Stimulated activated CD8-positive, alpha-beta memory T cell treated with anti-CD3 and anti-CD28 coated beads, Interleukin-7, amount 100 ng/mL, for 24 hours (primary cell): ENCODE data around the gene TTC13.
"Not testable (repeated sequence)": the region's sequence is repeated elsewhere in the genome, so short reads cannot be mapped to it uniquely, and the experiment has no call there.

Source experiments
- DNase-seq: peaks from one replicate; pipeline ENCODE4 v3.0.0-alpha.2; 2020; ENCODE audit warnings: low read depth

TTC13 gene

DNA sequence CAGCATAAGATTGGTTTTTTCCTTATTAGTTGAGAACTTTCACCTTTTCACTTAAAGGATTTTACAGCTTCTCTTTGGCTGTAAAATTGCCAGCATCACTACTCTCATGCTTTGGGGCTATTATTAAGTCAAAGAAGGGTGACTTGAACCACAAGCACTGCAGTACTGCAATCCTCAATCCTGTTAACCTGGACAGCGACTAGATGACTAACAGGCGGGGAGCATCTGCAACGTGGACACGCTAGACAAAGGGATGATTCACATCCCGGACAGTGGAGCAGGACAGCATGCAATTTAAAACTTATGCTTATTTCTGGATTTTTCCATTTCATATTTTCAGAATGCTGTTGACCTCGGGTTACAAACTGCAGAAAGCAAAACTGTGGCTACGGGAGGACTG is 8.3 kb upstream of the TTC13 start:
- DNase-seq = no peak

DNA sequence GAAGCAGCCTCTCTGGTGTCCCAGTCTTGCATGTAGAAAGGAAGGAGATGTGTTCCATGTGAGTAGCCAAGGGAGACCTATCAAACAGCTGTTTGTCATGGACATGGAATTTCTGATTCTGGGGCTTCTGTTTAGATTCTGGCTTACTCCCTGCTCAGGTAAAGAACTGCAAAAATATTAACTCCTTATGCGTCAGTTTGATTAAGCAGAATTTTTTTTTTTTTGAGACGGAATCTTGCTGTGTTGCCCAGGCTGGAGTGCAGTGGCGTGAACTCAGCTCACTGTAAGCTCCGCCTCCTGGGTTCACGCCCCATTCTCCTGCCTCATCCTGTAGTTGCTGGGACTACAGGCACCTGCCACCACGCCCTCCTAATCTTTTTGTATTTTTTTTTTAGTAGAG is 7.0 kb upstream of the TTC13 start:
- DNase-seq = no peak

DNA sequence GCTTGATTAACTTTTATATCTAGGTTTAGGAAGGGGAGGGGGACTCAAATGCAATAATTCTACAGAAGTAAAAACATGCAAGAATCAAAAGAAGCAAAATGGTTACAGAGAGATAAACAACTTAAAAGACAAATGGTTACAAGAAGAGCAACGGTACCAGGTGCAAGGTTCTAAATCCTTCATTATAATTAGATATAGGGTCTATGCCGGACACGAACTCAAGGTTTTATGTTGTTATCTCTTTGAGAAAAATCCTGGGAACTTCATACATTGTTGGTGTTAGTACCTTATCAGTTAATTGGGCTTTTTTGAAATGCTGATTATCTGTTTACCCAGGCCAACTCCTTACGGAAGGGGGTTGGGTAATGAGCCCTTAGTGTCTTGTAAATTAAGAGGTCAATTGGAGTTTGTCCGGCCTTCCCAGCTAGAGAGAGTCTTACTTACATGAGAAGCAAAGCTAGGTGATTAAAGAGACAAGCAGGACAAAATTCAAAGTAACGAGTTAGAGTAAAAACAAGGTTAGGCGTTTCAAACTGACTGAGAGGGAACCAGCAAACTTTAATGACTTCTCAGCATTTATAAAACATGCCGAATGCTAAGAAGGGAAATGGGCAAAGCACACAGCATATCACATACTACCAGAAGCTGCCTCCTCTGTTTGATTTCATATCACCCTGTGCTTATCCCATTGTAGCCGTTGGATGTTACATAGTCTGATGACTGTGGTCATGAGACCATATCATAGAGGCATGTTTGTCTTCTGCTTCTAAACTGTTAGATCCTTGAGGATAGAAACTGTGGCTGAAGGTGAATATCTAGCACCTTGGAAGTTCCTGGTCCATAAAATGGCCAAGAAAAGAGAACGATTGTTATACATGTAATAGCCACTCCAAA is 6.2 kb upstream of the TTC13 start:
- DNase-seq = not testable (repeated sequence)

DNA sequence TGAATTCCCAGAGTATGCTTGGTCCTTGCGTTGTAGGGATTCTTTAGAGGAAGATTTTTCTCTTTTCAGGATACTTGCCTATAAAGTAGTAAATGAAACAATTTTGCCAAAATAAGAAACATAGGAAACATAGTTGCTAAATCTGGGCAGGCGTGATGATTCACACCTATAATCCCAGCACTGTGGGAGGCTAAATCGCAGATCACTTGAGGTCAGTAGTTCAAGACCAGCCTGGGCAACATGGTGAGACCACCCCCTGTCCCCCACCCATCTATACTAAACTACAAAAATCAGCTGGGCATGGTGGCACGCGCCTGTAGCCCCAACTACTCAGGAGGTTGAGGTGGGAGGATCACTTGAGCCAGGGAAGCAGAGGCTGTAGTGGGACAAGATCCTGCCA is 5.2 kb upstream of the TTC13 start:
- DNase-seq = no peak

DNA sequence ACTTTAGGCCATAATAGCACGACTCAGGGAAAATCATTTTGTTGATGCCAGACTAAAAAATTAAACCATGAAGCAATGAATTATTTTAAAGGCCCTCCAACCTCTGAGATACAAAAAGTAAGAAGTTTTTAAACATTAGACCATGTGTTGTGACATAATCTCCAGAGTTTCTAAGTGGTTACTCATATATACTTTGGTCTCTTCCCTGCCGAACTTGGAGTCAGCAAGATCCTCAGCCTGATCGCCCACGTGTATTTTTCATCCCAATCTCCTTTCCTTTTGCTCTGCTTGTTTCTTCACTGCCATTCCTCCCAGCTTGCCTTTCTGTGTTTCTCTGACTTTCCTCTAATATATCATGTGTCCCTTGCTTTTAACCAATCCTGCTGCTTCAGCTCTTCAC is 4.0 kb upstream of the TTC13 start:
- no peak for DNase-seq

DNA sequence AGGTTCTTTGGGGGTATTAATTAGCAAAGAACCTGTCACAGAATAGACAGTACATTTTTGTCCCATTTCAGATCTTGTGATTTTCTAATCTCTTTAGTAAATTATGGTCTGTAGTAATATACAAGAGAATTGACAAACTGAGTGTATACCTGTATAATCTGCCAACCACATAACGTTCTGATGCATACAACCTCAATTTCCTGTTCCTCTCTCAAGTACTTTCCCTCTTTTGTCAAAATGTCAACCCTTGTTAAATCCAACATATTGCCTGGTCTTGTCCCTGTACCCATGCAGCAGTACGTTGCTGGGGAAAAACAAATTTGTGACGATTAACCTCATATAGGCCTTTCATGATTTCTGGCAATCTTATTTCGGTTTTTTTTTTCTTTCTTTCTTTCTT is 1.3 kb upstream of the TTC13 start:
- no peak for DNase-seq

DNA sequence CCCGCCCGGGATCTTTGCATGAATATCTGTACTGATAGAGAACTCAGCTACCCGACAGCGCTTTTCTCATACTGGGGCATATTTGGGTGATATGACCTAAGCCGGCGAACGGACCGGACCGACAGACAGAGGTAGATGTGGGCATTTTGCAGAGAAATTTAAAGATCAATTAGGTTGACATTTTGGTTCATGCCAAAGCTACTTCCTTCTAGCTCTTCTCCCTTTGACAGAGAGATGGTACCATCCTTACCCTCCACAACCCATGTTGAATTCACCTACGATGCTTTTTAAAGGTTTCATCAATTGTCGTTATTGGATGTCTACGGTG is 692 bp upstream of the TTC13 start:
- no peak for DNase-seq

DNA sequence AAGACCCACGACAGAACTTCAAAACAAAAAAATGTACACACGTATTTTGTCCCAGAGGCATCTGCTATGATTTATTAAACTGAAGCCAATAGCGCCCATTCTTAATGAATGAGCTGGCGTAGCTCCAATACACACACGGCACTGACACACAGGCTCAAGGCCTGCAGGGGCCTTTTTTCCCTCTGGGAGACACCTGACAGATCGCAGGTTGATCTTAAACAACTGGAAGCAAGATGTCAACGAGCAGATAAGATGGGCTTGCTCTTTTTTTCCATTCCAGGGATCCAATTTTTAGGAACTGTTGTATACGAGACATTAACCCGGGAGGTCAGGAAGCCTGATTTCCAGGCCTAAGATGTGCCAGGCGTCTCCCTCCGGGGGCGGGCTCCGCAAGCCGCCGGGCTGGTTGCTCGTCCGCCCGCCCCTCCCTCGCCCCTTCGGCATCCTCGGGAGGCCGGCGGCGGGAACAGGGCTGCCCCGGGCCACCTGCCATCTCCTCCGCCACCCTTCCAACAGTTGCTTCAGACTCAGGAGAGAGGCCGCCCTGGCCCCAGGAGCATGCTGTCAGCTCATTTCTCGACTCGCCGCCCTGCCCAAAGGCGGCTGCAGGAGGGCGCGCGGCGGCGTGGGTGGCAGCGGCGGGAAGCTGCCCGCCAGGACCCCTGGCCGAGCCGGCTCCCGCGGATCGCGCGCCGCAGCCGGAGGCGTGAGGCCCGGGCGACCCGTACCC is 735 bp downstream of the TTC13 start:
- peak; percentile 3 for DNase-seq

DNA sequence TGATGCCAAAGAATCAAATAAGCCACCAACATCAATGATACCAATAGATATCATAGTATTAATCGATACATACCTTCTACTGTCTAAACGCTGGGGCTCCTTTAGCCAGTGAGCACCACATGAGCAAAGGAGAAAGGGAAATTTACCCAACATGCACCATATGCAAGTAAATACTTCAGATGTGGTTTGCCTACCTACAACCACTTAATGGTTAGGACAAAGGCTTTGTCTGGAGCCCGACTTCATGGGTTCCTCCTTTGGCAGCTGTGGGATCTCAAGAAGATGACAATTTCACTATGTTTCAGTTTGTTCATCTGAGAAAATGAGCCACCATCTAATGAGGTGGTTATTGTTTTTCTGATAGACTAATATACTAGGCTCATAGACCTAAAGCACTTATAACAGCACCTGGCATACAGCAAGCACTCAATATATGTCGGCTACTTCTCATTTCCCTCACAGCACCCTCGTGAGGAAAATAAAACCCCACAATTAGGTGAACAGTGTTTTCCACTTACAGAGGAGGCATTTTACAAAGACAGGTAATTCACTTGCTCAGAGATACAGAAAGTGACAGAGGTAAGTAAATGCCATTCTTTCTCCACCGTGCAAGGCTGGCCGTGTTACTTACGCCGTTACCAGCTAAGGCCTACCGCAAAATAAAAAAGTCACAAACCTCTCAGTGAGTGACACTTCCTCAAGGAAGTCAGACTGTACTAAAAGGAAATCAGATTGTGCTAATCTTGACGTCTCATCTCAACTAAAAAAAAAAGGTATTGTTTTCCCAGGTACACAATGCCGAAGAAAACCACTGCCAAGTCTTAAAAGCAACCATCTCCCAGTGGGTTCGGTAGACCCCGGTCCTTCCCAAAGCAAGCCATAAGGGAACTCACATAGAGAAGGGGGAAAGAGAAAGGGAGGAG is 1.6 kb downstream of the TTC13 start:
- no peak for DNase-seq

DNA sequence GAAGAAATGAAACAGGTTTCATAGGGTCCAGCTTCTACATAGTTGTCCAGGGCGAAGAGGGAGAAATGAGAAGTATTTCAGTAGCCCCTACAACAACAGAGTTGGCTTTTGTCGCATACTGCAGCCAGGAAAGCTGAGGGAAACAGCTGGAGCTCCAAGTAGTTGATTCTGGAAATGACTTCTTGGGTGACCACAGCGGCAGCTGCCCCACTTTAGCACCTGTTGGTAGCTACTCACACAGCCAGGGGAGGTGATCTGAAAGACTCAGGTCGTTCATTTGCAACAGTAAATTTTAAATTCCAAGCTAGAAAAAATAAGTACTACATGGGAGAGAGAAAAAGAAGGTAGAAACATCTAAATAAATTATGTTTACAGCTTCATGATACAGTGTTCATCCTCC is 2.3 kb downstream of the TTC13 start:
- no peak for DNase-seq

DNA sequence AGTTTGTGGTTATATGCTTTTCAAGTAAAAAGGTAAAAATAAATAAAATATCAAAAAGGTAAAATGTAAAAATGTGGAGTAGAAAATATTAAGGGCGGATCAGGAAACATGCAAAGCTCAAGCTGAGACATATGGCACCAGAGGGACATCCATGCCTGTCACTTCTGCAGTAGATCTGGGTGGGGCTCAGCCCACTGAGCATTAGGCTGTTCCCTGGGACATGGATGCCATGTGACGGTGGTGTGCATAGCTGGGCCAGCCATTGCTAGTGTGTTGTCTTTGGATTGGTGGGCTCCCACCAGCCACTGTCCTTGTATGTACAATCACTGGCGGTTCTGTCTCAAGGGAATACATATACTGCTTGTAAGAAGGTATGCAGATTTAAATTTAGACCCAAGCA is 3.0 kb downstream of the TTC13 start:
- no peak for DNase-seq

DNA sequence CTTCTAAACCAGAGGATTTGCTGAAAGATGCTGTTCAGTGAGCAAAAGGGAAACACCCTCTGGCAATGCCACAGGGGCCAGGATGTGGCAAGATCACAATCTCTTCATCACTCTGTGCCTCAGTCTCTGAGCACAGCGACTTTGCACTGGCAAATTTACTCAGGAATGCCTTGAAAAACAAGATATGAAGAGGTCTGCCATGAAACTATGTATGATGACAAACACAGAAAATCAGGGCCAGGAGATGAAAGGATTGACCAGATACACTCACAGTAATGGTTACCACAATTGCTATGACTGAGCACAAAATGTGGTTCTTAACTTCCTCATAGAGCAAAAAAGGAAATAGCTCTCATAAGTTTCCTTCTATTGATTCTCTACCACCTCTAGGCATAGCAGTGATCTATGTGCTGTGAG is 5.8 kb downstream of the TTC13 start:
- DNase-seq = peak; percentile 18

DNA sequence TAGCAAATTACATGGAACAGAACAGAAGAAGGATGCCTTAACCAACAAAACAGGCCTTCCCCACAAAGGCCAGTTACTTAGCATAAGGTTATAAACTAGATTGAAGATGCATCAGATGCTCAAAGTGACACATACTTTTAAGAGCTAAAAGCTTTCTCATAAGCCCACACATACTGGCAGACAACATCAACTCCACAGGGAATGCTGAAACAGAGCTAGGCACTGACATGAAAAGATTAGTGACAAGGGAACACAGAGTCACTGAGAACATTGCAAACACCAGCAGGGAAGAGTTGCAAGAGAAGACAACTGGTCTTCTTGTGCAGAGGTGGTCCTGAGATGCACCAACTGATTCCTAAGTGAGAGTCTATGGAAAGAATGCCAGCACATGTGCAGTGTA is 6.9 kb downstream of the TTC13 start:
- no peak for DNase-seq

DNA sequence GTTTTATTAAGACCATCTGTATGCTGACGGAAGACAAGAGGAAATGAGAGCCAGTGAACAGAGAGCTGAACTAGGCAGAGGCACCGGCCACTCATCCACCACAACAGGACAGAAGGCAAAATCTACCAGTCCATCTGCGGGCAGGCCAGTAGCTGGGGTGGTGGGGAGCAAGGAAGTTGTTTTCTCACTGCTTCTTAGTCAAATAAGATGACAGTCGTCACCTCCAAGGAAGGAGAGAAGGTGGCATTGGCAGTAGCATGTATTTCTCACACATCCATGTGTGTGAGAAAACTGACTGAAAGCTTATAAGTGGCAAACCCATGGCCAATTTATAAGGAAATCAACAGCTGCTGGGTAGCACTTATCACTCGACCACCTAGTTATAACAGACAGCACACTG is 8.2 kb downstream of the TTC13 start:
- DNase-seq = no peak

DNA sequence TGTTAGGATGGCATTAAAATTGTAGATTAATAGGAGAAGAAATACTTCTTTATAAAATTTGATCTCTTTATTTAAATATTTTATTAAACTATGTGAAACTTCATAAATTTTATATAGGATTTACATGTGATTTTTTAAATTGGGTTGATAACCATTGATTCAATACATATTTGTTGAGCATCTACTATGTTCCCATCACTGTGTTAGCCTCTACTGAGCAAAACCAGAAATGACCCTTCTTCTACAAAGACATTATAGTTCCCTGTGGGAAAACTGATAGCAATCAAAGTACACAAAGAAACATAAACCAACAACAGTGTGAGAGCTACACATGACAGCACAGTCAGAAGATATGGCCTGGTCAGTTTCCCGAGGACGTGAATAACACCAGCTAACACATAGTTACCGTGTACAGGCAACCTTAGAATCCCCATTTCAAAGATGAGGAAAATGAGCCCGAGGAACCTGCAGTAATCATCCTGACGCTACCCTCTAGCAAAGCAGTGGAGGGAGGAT is 12.2 kb downstream of the TTC13 start:
- no peak for DNase-seq

DNA sequence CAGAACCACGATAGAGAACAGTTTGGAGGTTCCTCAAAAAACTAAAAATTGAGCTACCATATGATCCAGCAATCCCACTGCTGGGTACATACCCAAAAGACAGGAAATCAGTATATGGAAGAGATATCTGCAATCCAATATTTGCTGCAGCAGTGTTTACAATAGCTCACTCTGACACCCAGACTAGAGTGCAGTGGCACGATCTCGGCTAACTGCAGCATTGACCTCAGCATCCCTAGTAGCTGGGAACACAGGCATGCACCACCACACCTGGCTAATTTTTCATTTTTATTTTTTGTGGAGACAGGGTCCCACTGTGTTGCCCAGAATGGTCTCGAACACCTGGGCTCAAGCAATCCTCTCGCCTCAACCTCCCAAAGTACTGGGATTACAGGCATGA is 13.1 kb downstream of the TTC13 start:
- DNase-seq = no peak

DNA sequence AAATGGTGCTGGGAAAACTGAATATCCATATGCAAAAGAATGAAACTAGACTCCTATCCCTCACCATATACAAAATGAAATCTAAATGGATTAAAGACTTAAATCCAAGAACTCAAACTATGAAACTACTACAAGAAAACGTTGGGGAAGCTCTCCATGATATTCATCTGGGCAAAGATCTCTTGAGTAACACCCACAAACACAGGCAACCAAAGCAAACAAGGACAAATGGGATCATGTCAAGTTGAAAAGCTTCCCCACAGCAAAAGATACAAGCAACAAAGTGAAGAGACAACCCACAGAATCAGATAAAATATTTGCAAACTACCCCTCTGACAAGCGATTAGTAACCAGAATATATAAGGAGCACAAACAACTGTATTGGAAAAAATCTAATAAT is 13.8 kb downstream of the TTC13 start:
- no peak for DNase-seq

DNA sequence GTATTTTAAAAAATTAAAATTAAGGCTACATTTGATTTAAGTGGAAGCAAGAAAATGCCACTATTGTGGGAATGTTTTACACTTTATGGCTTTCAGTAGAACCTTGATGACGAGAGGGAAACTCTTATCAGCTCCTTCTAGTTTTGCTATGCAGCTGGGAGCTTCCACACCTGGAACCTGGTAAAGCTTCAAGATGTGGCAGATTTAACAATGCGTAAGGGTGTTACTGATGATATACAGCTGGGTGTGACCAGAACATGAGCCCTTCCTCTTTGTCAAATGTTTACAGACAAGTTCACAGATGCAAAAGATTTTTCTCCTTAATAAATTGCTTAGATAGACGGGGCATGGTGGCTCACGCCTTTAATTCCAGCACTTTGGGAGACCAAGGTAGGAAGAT is 20.3 kb downstream of the TTC13 start:
- no peak for DNase-seq

DNA sequence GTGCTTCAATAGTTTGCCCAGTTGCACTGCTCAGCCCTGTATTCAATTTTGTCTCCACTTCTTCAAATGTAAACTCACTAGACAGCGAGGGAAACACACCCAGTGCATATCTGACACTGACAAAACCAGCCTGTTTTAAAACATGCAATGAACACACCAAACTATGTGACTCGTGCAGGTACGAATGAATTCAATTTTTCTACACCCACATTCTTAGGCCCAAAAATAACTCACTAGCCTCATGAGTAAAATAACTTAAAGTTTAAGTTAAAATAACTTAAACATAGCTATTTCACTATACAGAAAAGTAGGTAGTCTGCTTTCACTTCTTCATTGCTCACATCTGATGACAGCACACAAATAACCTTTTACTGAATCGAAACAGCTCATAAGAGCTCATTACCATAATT is 21.1 kb downstream of the TTC13 start:
- DNase-seq = no peak

DNA sequence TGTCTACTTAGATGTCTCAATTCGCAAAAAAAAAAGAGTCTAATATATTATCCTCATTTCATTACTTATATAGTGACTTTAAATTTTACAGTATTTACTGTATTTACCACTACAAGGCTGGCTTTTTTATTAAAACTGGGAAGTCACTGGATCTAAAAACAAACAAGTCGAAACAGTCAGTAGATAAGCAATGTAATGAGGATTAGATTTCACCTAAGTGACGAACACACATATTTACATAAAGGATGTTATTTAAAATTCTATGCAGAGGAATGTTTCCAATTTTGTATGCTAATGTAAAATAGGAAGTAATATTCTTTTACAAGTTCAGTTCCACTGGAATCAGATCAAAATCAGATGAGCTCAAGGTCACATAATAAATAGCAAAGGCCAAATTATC is 28.3 kb downstream of the TTC13 start:
- DNase-seq = no peak

DNA sequence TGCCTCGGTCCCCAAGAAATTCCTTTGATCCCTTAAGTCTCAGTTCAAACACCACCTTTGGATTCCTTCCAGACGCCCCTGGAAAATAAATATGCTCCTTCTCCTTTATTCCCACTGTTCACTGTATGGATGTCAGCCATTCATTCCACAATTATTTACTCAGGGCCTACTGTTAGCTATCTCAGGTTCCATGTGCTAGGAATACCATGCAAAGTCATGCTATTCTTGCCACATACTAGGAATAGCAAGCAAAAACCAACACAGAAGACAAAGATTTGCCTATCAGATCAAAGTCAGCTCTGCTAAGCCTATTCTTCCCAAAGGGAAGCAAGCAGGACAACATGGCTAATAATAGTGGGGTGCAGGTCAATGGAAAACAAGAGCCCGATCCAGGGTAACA is 29.8 kb downstream of the TTC13 start:
- no peak for DNase-seq

DNA sequence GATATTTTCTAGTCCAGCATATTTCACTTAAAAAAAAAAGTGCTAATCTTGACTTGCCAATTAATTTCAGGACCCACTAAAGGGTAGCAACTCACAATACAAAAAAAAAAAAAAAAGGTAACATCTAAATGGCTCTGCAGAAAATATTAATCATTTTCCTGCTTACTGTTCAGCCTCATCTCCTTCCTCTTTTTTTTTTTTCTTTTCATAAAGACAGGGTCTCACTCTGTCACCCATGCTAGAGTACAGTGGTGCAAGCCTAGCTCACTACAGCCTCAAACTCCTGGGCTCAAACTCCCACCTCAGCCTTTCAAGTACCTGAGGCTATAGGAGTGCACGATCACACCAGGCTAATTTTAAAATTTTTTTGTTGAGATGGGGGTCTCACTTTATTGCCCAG is 30.4 kb downstream of the TTC13 start:
- DNase-seq = no peak
